Astrocyte (in vitro differentiated cells and primary cell): ENCODE measurements around the gene MBTD1. TPM values are rescaled to one million over a fixed set of nuclear protein-coding genes. Genes with fewer than 3 reads are reported as not detected.

Source experiments
- DNase-seq: peaks from one replicate; pipeline ENCODE4 v3.0.0-alpha.2; 2010; ENCODE audit warnings: low read depth
- FAIRE-seq: peaks from 2 replicates; lab custom pipeline; 2011; peaks lifted over from hg19 to GRCh38; lab: Jason Lieb, UNC
- H2AFZ ChIP-seq: 2 replicates; pipeline ENCODE4 v1.6.0; 2012; ENCODE audit warnings: low read depth, low read length, inconsistent platforms
- H3K27ac ChIP-seq: 2 replicates; pipeline ENCODE4 v1.5.1; 2011; ENCODE audit warnings: low read depth, low read length, inconsistent platforms
- H3K27me3 ChIP-seq: 2 replicates; pipeline ENCODE4 v1.6.0; 2011; ENCODE audit warnings: low read length, inconsistent platforms; ENCODE audit not compliant: insufficient read depth
- H3K36me3 ChIP-seq: 2 replicates; pipeline ENCODE4 v1.5.1; 2011; ENCODE audit warnings: low read length, inconsistent platforms; ENCODE audit not compliant: insufficient read depth
- H3K4me1 ChIP-seq: 2 replicates; pipeline ENCODE4 v1.5.1; 2011; ENCODE audit warnings: low read length, inconsistent platforms; ENCODE audit not compliant: insufficient read depth
- H3K4me2 ChIP-seq: 2 replicates; pipeline ENCODE4 v1.6.0; 2012; ENCODE audit warnings: low read length, inconsistent platforms
- H3K4me3 ChIP-seq: 2 replicates; pipeline ENCODE4 v1.5.1; 2011; ENCODE audit warnings: low read depth, mild to moderate bottlenecking, low read length, inconsistent platforms; ENCODE audit not compliant: insufficient read depth
- H3K79me2 ChIP-seq: 2 replicates; pipeline ENCODE4 v1.6.0; 2012; ENCODE audit warnings: mild to moderate bottlenecking, low read length, inconsistent platforms; ENCODE audit not compliant: insufficient read depth
- H3K9ac ChIP-seq: 2 replicates; pipeline ENCODE4 v1.6.0; 2012; ENCODE audit warnings: mild to moderate bottlenecking, low read length, inconsistent platforms
- H3K9me3 ChIP-seq: 2 replicates; pipeline ENCODE4 v1.5.1; 2012; ENCODE audit warnings: low read depth, mild to moderate bottlenecking, low read length, inconsistent platforms; ENCODE audit not compliant: insufficient read depth
- H4K20me1 ChIP-seq: 2 replicates; pipeline ENCODE4 v1.6.0; 2012; ENCODE audit warnings: low read length, inconsistent platforms; ENCODE audit not compliant: insufficient read depth
- H3K27ac Mint-ChIP-seq: one replicate; pipeline ENCODE4 v1.8.0; 2021; ENCODE audit warnings: mild to moderate bottlenecking, mixed read lengths; ENCODE audit not compliant: unreplicated experiment
- H3K27me3 Mint-ChIP-seq: one replicate; pipeline ENCODE4 v1.8.0; 2021; ENCODE audit warnings: low read depth, mixed read lengths; ENCODE audit not compliant: unreplicated experiment
- H3K36me3 Mint-ChIP-seq: one replicate; pipeline ENCODE4 v1.8.0; 2021; ENCODE audit warnings: low read depth, mixed read lengths; ENCODE audit not compliant: unreplicated experiment
- H3K4me1 Mint-ChIP-seq: one replicate; pipeline ENCODE4 v1.8.0; 2021; ENCODE audit warnings: low read depth, mixed read lengths; ENCODE audit not compliant: unreplicated experiment
- H3K4me3 Mint-ChIP-seq: one replicate; pipeline ENCODE4 v1.8.0; 2021; ENCODE audit warnings: mild to moderate bottlenecking, moderate library complexity, mixed read lengths; ENCODE audit not compliant: unreplicated experiment
- H3K9me3 Mint-ChIP-seq: one replicate; pipeline ENCODE4 v1.8.0; 2021; ENCODE audit warnings: mild to moderate bottlenecking, mixed read lengths; ENCODE audit not compliant: unreplicated experiment
- EZH2 ChIP-seq: IDR thresholded peaks from 2 replicates; pipeline ENCODE4 v1.6.1; 2012; ENCODE audit warnings: mild to moderate bottlenecking, low read length, inconsistent platforms; ENCODE audit not compliant: insufficient read depth
- total RNA-seq: library from RNA; stranded (reverse); gene quantifications from 2 replicates; pipeline ENCODE4 v1.2.1, GENCODE V29; 2021
- TF ChIP-seq, protein P1 (sequence below): IDR thresholded peaks from 2 replicates; pipeline ENCODE4 v1.5.1; 2011; ENCODE audit warnings: low read depth, mild to moderate bottlenecking, inconsistent platforms, low read length, moderate library complexity; ENCODE audit not compliant: insufficient read depth

MBTD1 gene
- total RNA-seq, 1 donor from 2014 or later, result 11.1 TPM

DNA sequence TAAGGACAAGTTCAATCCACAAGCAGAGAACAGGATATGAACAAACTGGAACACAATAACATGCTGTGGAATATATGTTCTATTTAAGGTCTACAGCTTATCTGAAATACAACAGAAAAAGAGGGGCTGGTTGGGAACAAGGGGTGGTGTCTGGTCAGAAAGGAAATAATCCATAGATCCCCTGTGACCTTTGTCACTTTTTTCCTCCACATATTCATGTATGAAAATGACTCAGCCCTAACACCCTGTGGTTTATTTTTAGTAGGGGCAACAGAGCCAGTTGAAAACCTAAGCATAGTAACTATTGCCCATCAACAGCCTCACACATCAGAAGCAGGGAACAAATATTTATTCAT, 126.9 kb downstream of the MBTD1 start:
- peaks cover 8% of the 10 kb centered on the region for H3K4me1 Mint-ChIP-seq
- Histone ChIP-seq H3K4me3 (no peak overlapping the region), H4K20me1 (no peaks in the 10 kb centered on the region), H3K9me3 (no peaks in the 10 kb centered on the region), H3K27ac (no peak overlapping the region), H3K4me2 (peak overlapping the region; percentile 0), H2AFZ (no peak overlapping the region), H3K36me3 (no peaks in the 10 kb centered on the region), H3K9ac (no peak overlapping the region), H3K79me2 (no peaks in the 10 kb centered on the region), H3K4me1 (no peaks in the 10 kb centered on the region), H3K27me3 (no peaks in the 10 kb centered on the region)
- no peaks in the 10 kb centered on the region for H3K27me3 Mint-ChIP-seq
- H3K36me3 Mint-ChIP-seq, result no peaks in the 10 kb centered on the region
- H3K27ac Mint-ChIP-seq, result peak overlapping the region; percentile 66
- TF ChIP-seq, protein P1, sequence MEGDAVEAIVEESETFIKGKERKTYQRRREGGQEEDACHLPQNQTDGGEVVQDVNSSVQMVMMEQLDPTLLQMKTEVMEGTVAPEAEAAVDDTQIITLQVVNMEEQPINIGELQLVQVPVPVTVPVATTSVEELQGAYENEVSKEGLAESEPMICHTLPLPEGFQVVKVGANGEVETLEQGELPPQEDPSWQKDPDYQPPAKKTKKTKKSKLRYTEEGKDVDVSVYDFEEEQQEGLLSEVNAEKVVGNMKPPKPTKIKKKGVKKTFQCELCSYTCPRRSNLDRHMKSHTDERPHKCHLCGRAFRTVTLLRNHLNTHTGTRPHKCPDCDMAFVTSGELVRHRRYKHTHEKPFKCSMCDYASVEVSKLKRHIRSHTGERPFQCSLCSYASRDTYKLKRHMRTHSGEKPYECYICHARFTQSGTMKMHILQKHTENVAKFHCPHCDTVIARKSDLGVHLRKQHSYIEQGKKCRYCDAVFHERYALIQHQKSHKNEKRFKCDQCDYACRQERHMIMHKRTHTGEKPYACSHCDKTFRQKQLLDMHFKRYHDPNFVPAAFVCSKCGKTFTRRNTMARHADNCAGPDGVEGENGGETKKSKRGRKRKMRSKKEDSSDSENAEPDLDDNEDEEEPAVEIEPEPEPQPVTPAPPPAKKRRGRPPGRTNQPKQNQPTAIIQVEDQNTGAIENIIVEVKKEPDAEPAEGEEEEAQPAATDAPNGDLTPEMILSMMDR, result no peak
- TF ChIP-seq EZH2, result no peak
- no peak overlapping the region for H3K4me3 Mint-ChIP-seq
- no peak for DNase-seq
- FAIRE-seq, result no peak
- no peaks in the 10 kb centered on the region for H3K9me3 Mint-ChIP-seq

DNA sequence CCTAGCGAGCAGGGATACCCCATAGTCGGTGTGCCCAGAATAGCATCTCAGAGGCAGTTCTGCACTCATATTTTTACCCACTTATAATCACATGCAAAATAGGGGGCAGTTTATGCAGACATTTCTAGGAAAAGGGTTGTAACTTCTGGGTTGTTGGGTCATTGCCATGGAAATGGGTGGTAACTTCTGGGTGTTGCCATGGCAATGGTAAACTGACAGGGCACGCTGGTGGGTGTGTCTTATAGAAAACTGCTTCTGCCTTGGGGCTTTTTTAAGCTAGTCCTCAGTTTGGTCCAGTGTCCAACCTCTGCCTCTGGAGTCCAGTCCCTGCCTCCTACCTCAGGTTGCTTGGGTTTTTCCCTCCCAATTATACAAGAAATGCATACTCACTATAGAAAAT, 131.8 kb downstream of the MBTD1 start:
- Histone ChIP-seq H2AFZ (no peak overlapping the region), H3K36me3 (no peaks in the 10 kb centered on the region), H3K4me3 (no peak overlapping the region), H3K9me3 (no peaks in the 10 kb centered on the region), H4K20me1 (no peaks in the 10 kb centered on the region), H3K4me2 (no peak overlapping the region), H3K9ac (no peak overlapping the region), H3K79me2 (no peaks in the 10 kb centered on the region), H3K27ac (no peak overlapping the region), H3K27me3 (no peaks in the 10 kb centered on the region), H3K4me1 (no peaks in the 10 kb centered on the region)
- Mint-ChIP-seq H3K9me3 (no peaks in the 10 kb centered on the region), H3K4me3 (no peak overlapping the region), H3K27me3 (no peaks in the 10 kb centered on the region), H3K27ac (peak overlapping the region; percentile 58), H3K4me1 (peaks cover 4% of the 10 kb centered on the region), H3K36me3 (no peaks in the 10 kb centered on the region)
- TF ChIP-seq, protein P1, result no peak
- TF ChIP-seq EZH2, result no peak
- no peak for DNase-seq
- FAIRE-seq, result no peak

Other genes starting within 250 kb of the MBTD1 start
- gene SPAG9, start 139.2 kb downstream of the MBTD1 start, total RNA-seq, result 97.7 and 102 TPM in 2 replicates
- 222 and 236 TPM in 2 replicates for gene NME1, start 106.5 kb downstream of the MBTD1 start, total RNA-seq
- gene NME2, start 93.6 kb downstream of the MBTD1 start, total RNA-seq, result 799 and 894 TPM in 2 replicates
- gene UTP18, start 497 bp upstream of the MBTD1 start, total RNA-seq, result 26.2 and 35.0 TPM in 2 replicates